HCT116 (cell line): Measurements from ENCODE around the gene WWOX. TPM values are rescaled to one million over a fixed set of nuclear protein-coding genes. Genes with fewer than 3 reads are reported as not detected.

Source experiments
- ATAC-seq: fragments of 200-7000 bp; cut with Tn5 transposase; 2 replicates; pipeline ENCODE4 v1.9.1; 2020; ENCODE audit warnings: mild to moderate bottlenecking, moderate library complexity
- BruUV-seq: library from RNA; stranded (reverse); fragments of 400-500 nt; replicated peaks from 2 replicates; lab custom pipeline; 2021; lab: Mats Ljungman, UMichigan
- CTCF ChIA-PET: fragments of 300-600 bp; sonication (Branson Sonifier 250); formaldehyde crosslinking; loops from one replicate; lab custom pipeline; 2021; ENCODE audit warnings: antibody characterized with exemption; lab: Charles Lee
- POLR2A ChIA-PET: fragments of 300-600, 350-600 bp; sonication (Branson Sonifier 250); formaldehyde crosslinking; loops from one replicate; lab custom pipeline; 2021; ENCODE audit warnings: antibody characterized with exemption; lab: Charles Lee
- RAD21 ChIA-PET, 2 experiments: fragments of 300-600 bp; sonication (Branson Sonifier 250); formaldehyde crosslinking; loops; one replicate each; lab custom pipeline; 2023; ENCODE audit warnings: low total read pairs in 2 of 2; ENCODE audit not compliant: uncharacterized antibody in 2 of 2, unreplicated experiment in 2 of 2, low non-redundant PET in 1 of 2; lab: Charles Lee
- DNase-seq: peaks from one replicate; pipeline ENCODE4 v3.0.0-alpha.2; 2010; ENCODE audit warnings: low read depth, low spot score
- H2AFZ ChIP-seq: fragments of 200-600 bp; shearing (Covaris generic), sonication (generic); 2 replicates; pipeline ENCODE4 v1.6.1; 2017; ENCODE audit warnings: low read depth, mixed run types, mixed read lengths, antibody characterized with exemption, low read length; ENCODE audit not compliant: poor library complexity, severe bottlenecking
- H3K27ac ChIP-seq: 2 replicates; pipeline ENCODE4 v1.5.1; 2012; ENCODE audit warnings: low read depth, low read length
- H3K27me3 ChIP-seq: fragments of 200-600 bp; sonication (generic); 2 replicates; pipeline ENCODE4 v1.6.1; 2016; ENCODE audit warnings: mixed run types, low read length, mixed read lengths; ENCODE audit not compliant: insufficient read depth
- H3K36me3 ChIP-seq, 2 experiments: fragments of 200-500 bp in 1 of 2; fragments of 200-600 bp in 1 of 2; sonication (Bioruptor generic) in 1 of 2; sonication (generic) in 1 of 2; 2 replicates each; pipeline versions ENCODE4 v1.5.1 to v1.6.1; 2014 to 2016; ENCODE audit warnings: low read length in 2 of 2, inconsistent platforms in 1 of 2, mixed read lengths in 1 of 2, mixed run types in 1 of 2; ENCODE audit not compliant: insufficient read depth in 2 of 2, control insufficient read depth in 1 of 2
- H3K4me1 ChIP-seq, 2 experiments: fragments of 200-600 bp in 1 of 2; sonication (generic) in 1 of 2; 2 replicates each; pipeline versions ENCODE4 v1.5.1 to v1.6.1; 2012 to 2017; ENCODE audit warnings: low read length in 2 of 2, inconsistent platforms in 1 of 2, mild to moderate bottlenecking in 1 of 2, mixed read lengths in 1 of 2, mixed run types in 1 of 2, moderate library complexity in 1 of 2; ENCODE audit not compliant: insufficient read depth in 2 of 2, control insufficient read depth in 1 of 2
- H3K4me2 ChIP-seq: fragments of 200-600 bp; sonication (generic); 2 replicates; pipeline ENCODE4 v1.6.1; 2017; ENCODE audit warnings: mixed run types, low read length, mixed read lengths
- H3K4me3 ChIP-seq, 2 experiments: fragments of 200-600 bp in 1 of 2; sonication (generic) in 1 of 2; replicated peaks in 1 of 2; 2 replicates each; pipeline ENCODE4 v1.5.1; 2011 to 2016; ENCODE audit warnings: low read length in 2 of 2, control low read depth in 1 of 2, low read depth in 1 of 2, mild to moderate bottlenecking in 1 of 2, mixed read lengths in 1 of 2, mixed run types in 1 of 2
- H3K79me2 ChIP-seq: fragments of 200-600 bp; sonication (generic); 2 replicates; pipeline ENCODE4 v1.6.1; 2017; ENCODE audit warnings: mild to moderate bottlenecking, mixed run types, low read length, moderate library complexity, mixed read lengths; ENCODE audit not compliant: insufficient read depth
- H3K9ac ChIP-seq: fragments of 200-600 bp; sonication (generic); 2 replicates; pipeline ENCODE4 v1.6.1; 2016; ENCODE audit warnings: low read length, mixed read lengths
- H3K9me2 ChIP-seq: fragments of 200-600 bp; sonication (generic), shearing (Covaris generic); 2 replicates; pipeline ENCODE4 v1.6.1; 2017; ENCODE audit warnings: mixed run types, mild to moderate bottlenecking, moderate library complexity; ENCODE audit not compliant: insufficient read depth
- H3K9me3 ChIP-seq, 2 experiments: fragments of 200-500 bp in 1 of 2; fragments of 200-600 bp in 1 of 2; sonication (Bioruptor generic) in 1 of 2; sonication (generic) in 1 of 2; 2 replicates each; pipeline ENCODE4 v1.6.1; 2014 to 2017; ENCODE audit warnings: low read length in 2 of 2, mixed read lengths in 2 of 2, inconsistent platforms in 1 of 2, low read depth in 1 of 2, mild to moderate bottlenecking in 1 of 2, mixed run types in 1 of 2, moderate library complexity in 1 of 2; ENCODE audit not compliant: control insufficient read depth in 1 of 2, insufficient read depth in 1 of 2
- H4K20me1 ChIP-seq: fragments of 200-600 bp; sonication (generic), shearing (Covaris generic); 2 replicates; pipeline ENCODE4 v1.6.1; 2017; ENCODE audit warnings: mixed run types, mild to moderate bottlenecking, moderate library complexity; ENCODE audit not compliant: insufficient read depth
- ATF3 ChIP-seq: IDR thresholded peaks from 2 replicates; pipeline ENCODE4 v1.6.1; 2012
- CBX3 ChIP-seq: IDR thresholded peaks from 2 replicates; pipeline ENCODE4 v1.6.1; 2012; ENCODE audit warnings: low read depth
- EZH2 ChIP-seq: fragments of 200-600 bp; sonication (generic); IDR thresholded peaks from 2 replicates; pipeline ENCODE4 v1.6.1; 2017; ENCODE audit warnings: antibody characterized with exemption, mixed run types
- EZH2phosphoT487 ChIP-seq: fragments of 200-600 bp; IDR thresholded peaks from 2 replicates; pipeline ENCODE4 v1.6.1; 2018; ENCODE audit warnings: antibody characterized with exemption, borderline replicate concordance
- JUND ChIP-seq: IDR thresholded peaks from 2 replicates; pipeline ENCODE4 v1.6.1; 2012
- POLR2A ChIP-seq: IDR thresholded peaks from 2 replicates; pipeline ENCODE4 v1.7.0; 2011; ENCODE audit warnings: borderline replicate concordance; ENCODE audit not compliant: insufficient read depth, insufficient read length; ENCODE audit errors: extremely low read depth
- POLR2AphosphoS5 ChIP-seq: IDR thresholded peaks from 2 replicates; pipeline ENCODE4 v1.6.1; 2011; ENCODE audit warnings: mild to moderate bottlenecking, low read depth, low read length, moderate library complexity
- RAD21 ChIP-seq: IDR thresholded peaks from 2 replicates; pipeline ENCODE4 v1.6.1; 2012; ENCODE audit warnings: low read depth, mild to moderate bottlenecking
- SRF ChIP-seq: IDR thresholded peaks from 2 replicates; pipeline ENCODE4 v1.6.1; 2012; ENCODE audit warnings: low read depth
- TCF7L2 ChIP-seq: IDR thresholded peaks from 2 replicates; pipeline ENCODE4 v1.7.0; 2011; ENCODE audit warnings: borderline replicate concordance, inconsistent platforms; ENCODE audit not compliant: insufficient read depth, insufficient read length; ENCODE audit errors: extremely low read depth
- YY1 ChIP-seq: IDR thresholded peaks from 2 replicates; pipeline ENCODE4 v1.6.1; 2011; ENCODE audit warnings: low read length, low read depth, moderate library complexity, mild to moderate bottlenecking; ENCODE audit not compliant: insufficient replicate concordance; ENCODE audit errors: extremely low read depth
- ZFX ChIP-seq: fragments of 450-650 bp; IDR thresholded peaks from 2 replicates; pipeline ENCODE4 v1.6.1; 2017
- intact Hi-C: fragments of 100-400 bp; cut with micrococcal nuclease; formaldehyde crosslinking; loops from 2 replicates; pipeline ENCODE4 v1.10.0; 2022
- total RNA-seq: library from RNA; stranded (reverse); gene quantifications from one replicate; pipeline ENCODE4 v1.2.1, GENCODE V29; 2021; ENCODE audit not compliant: unreplicated experiment
- TF ChIP-seq, protein P1 (sequence below), 3 experiments: fragments of 200-600 bp in 1 of 3; sonication (generic) in 1 of 3; IDR thresholded peaks in 2 of 3; conservative IDR thresholded peaks in 1 of 3; 2 replicates each; pipeline ENCODE4 v1.5.1; 2012 to 2017; ENCODE audit warnings: low read depth in 2 of 3, low read length in 2 of 3, antibody characterized with exemption in 1 of 3, borderline replicate concordance in 1 of 3, control low read depth in 1 of 3, mild to moderate bottlenecking in 1 of 3, mixed read lengths in 1 of 3, mixed run types in 1 of 3, moderate library complexity in 1 of 3; ENCODE audit not compliant: insufficient read depth in 1 of 3
- TF ChIP-seq, protein P2 (sequence below): IDR thresholded peaks from 2 replicates; pipeline ENCODE4 v1.6.1; 2012; ENCODE audit warnings: low read depth
- TF ChIP-seq, protein P3 (sequence below): IDR thresholded peaks from 2 replicates; pipeline ENCODE4 v1.6.1; 2012

WWOX gene
- total RNA-seq, 1 experiment from 2014 or later, result 13.7 TPM

DNA sequence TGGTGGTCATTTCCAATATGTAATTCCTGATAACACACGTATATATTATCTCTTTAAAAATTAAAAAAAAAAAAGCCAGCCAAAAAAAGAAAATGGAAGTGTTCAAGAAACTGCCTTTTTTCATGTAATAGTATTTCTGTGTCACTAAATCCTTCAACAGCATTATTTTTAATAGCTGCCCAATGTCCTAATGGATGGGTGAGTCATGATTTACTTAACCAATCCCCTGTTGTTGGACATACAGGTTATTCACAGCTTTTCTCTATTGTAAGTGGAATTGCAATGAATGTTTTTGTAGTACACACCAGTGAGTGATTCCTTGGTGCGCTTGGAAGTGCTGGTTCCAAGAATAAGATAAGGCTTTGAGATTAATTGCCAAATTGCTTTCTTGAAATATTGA, 124.9 kb downstream of the WWOX start:
- Histone ChIP-seq H3K4me2 (no peak overlapping the region), H3K27ac (no peak overlapping the region), H3K9me2 (no peaks in the 10 kb centered on the region), H2AFZ (no peak overlapping the region), H3K79me2 (no peaks in the 10 kb centered on the region), H3K4me1 (no peaks in the 10 kb centered on the region), H3K9me3 (no peaks in the 10 kb centered on the region), H3K36me3 (no peaks in the 10 kb centered on the region), H3K9ac (no peak overlapping the region), H3K27me3 (no peaks in the 10 kb centered on the region), H3K4me3 (no peak overlapping the region), H4K20me1 (no peaks in the 10 kb centered on the region)
- ChIA-PET POLR2A (no interaction called here), CTCF (no interaction called here), RAD21 (no interaction called here)
- TF ChIP-seq, protein P1, sequence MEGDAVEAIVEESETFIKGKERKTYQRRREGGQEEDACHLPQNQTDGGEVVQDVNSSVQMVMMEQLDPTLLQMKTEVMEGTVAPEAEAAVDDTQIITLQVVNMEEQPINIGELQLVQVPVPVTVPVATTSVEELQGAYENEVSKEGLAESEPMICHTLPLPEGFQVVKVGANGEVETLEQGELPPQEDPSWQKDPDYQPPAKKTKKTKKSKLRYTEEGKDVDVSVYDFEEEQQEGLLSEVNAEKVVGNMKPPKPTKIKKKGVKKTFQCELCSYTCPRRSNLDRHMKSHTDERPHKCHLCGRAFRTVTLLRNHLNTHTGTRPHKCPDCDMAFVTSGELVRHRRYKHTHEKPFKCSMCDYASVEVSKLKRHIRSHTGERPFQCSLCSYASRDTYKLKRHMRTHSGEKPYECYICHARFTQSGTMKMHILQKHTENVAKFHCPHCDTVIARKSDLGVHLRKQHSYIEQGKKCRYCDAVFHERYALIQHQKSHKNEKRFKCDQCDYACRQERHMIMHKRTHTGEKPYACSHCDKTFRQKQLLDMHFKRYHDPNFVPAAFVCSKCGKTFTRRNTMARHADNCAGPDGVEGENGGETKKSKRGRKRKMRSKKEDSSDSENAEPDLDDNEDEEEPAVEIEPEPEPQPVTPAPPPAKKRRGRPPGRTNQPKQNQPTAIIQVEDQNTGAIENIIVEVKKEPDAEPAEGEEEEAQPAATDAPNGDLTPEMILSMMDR (IDR thresholded peaks at IDR 0.05 in 2 of 3, conservative IDR thresholded peaks at IDR 0.05 in 1 of 3; ENCODE audit: borderline replicate concordance in 1 of 3, insufficient read depth in 1 of 3, low read depth in 2 of 3, low read length in 2 of 3), result no peak
- TF ChIP-seq TCF7L2 (no peak), RAD21 (no peak), SRF (no peak), EZH2phosphoT487 (no peak), EZH2 (no peak), ZFX (no peak), YY1 (no peak), ATF3 (no peak), POLR2A (no peak), POLR2AphosphoS5 (no peak), JUND (no peak), CBX3 (no peak)
- TF ChIP-seq, protein P2, sequence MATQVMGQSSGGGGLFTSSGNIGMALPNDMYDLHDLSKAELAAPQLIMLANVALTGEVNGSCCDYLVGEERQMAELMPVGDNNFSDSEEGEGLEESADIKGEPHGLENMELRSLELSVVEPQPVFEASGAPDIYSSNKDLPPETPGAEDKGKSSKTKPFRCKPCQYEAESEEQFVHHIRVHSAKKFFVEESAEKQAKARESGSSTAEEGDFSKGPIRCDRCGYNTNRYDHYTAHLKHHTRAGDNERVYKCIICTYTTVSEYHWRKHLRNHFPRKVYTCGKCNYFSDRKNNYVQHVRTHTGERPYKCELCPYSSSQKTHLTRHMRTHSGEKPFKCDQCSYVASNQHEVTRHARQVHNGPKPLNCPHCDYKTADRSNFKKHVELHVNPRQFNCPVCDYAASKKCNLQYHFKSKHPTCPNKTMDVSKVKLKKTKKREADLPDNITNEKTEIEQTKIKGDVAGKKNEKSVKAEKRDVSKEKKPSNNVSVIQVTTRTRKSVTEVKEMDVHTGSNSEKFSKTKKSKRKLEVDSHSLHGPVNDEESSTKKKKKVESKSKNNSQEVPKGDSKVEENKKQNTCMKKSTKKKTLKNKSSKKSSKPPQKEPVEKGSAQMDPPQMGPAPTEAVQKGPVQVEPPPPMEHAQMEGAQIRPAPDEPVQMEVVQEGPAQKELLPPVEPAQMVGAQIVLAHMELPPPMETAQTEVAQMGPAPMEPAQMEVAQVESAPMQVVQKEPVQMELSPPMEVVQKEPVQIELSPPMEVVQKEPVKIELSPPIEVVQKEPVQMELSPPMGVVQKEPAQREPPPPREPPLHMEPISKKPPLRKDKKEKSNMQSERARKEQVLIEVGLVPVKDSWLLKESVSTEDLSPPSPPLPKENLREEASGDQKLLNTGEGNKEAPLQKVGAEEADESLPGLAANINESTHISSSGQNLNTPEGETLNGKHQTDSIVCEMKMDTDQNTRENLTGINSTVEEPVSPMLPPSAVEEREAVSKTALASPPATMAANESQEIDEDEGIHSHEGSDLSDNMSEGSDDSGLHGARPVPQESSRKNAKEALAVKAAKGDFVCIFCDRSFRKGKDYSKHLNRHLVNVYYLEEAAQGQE, result no peak
- TF ChIP-seq, protein P3, sequence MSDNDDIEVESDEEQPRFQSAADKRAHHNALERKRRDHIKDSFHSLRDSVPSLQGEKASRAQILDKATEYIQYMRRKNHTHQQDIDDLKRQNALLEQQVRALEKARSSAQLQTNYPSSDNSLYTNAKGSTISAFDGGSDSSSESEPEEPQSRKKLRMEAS, result no peak
- BruUV-seq, result no TSS peak
- DNase-seq (no peak), ATAC-seq (no peak)
- intact Hi-C loops, result no loop called here
